Prostate gland (tissue), 2 donors: ENCODE measurements around the gene TMBIM6.

Source experiments
- CTCF ChIP-seq, 4 experiments: fragments of 200-600 bp in 2 of 4; fragments of 450-650 bp in 2 of 4; sonication (generic) in 2 of 4; IDR thresholded peaks; 1 replicate in 3 of 4; 2 replicates in 1 of 4; pipeline ENCODE4 v1.5.1; 2016 to 2019; ENCODE audit warnings: antibody characterized with exemption in 4 of 4, mild to moderate bottlenecking in 2 of 4, moderate library complexity in 2 of 4
- POLR2AphosphoS5 ChIP-seq: sonication (generic); formaldehyde crosslinking; IDR thresholded peaks from one replicate; pipeline ENCODE4 v1.6.1; 2017; ENCODE audit warnings: antibody characterized with exemption

- TF ChIP-seq CTCF (IDR thresholded peaks at IDR 0.05), result no peak
- no peak for TF ChIP-seq POLR2AphosphoS5
Observed at GRCh38 chr12:49783917-49784676, 42.7 kb downstream of the TMBIM6 start.
